ENCODE results near the gene LGR6.

- TF ChIP-seq NRF1 (conservative IDR thresholded peaks at IDR 0.05; ENCODE audit: low read depth, low read length) (no peak), CTCF (IDR thresholded peaks at IDR 0.05 in 2 of 3, conservative IDR thresholded peaks at IDR 0.05 in 1 of 3; ENCODE audit: control insufficient read depth in 2 of 3, extremely low read depth in 1 of 3, insufficient read depth in 1 of 3, low read depth in 3 of 3, low read length in 3 of 3) (no peak)
Observed at GRCh38 chr1:202198366-202198724, 4.7 kb downstream of the LGR6 start.
